Activated CD4-positive, alpha-beta T cell treated with anti-CD3 and anti-CD28 coated beads, Interleukin-2, amount 10 ng/mL, durations not matched to agents 24 days and 14 days (primary cell): ENCODE measurements around the gene PSD2. TPM values are rescaled to one million over a fixed set of nuclear protein-coding genes. Genes with fewer than 3 reads are reported as not detected.

ENCODE experiments used
- DNase-seq: peaks from one replicate; pipeline ENCODE4 v3.0.0; 2022
- H3K27ac Mint-ChIP-seq: one replicate; pipeline ENCODE4 v1.8.0; 2022; ENCODE audit warnings: mild to moderate bottlenecking, mixed read lengths
- H3K27me3 Mint-ChIP-seq: one replicate; pipeline ENCODE4 v1.8.0; 2022; ENCODE audit warnings: mixed read lengths
- H3K36me3 Mint-ChIP-seq: one replicate; pipeline ENCODE4 v1.8.0; 2022; ENCODE audit warnings: low read depth, mild to moderate bottlenecking, mixed read lengths
- H3K4me1 Mint-ChIP-seq: one replicate; pipeline ENCODE4 v1.8.0; 2021; ENCODE audit warnings: mixed read lengths
- H3K4me3 Mint-ChIP-seq: one replicate; pipeline ENCODE4 v1.8.0; 2022; ENCODE audit warnings: mild to moderate bottlenecking, moderate library complexity, mixed read lengths
- H3K9me3 Mint-ChIP-seq: one replicate; pipeline ENCODE4 v1.8.0; 2021; ENCODE audit warnings: mixed read lengths
- intact Hi-C: fragments of 100-400 bp; cut with micrococcal nuclease; formaldehyde crosslinking; loops from one replicate; pipeline ENCODE4 v1.15.1; 2023
- total RNA-seq: library from RNA; stranded (reverse); gene quantifications from 2 replicates; pipeline ENCODE4 v1.2.3, GENCODE V29; 2022

Gene PSD2
- total RNA-seq, 1 donor from 2014 or later = not detected

GRCh38 chr5:139850423-139851016 is 54.9 kb downstream of the PSD2 start:
- Mint-ChIP-seq H3K27ac (no peak overlapping the region), H3K4me3 (no peak overlapping the region), H3K9me3 (no peaks in the 10 kb centered on the region), H3K36me3 (no peaks in the 10 kb centered on the region), H3K4me1 (peaks cover 2% of the 10 kb centered on the region), H3K27me3 (peaks cover 35% of the 10 kb centered on the region)
- no peak for DNase-seq
- intact Hi-C loops = no loop called here

GRCh38 chr5:139851558-139851957 is 56.0 kb downstream of the PSD2 start:
- Mint-ChIP-seq H3K4me1 (peaks cover 2% of the 10 kb centered on the region), H3K27ac (no peak overlapping the region), H3K4me3 (no peak overlapping the region), H3K9me3 (no peaks in the 10 kb centered on the region), H3K36me3 (no peaks in the 10 kb centered on the region), H3K27me3 (peaks cover 25% of the 10 kb centered on the region)
- intact Hi-C loops = no loop called here
- no peak for DNase-seq

- Mint-ChIP-seq H3K36me3 (no peaks in the 10 kb centered on the region), H3K27ac (no peak overlapping the region), H3K9me3 (no peaks in the 10 kb centered on the region), H3K4me1 (no peaks in the 10 kb centered on the region), H3K4me3 (no peak overlapping the region), H3K27me3 (peaks cover 17% of the 10 kb centered on the region)
- intact Hi-C loops = no loop called here
- no peak for DNase-seq
Measured at GRCh38 chr5:139852696-139853095, 57.1 kb downstream of the PSD2 start.

- intact Hi-C loops = no loop called here
- no peak for DNase-seq
- Mint-ChIP-seq H3K9me3 (no peaks in the 10 kb centered on the region), H3K36me3 (no peaks in the 10 kb centered on the region), H3K4me1 (no peaks in the 10 kb centered on the region), H3K4me3 (no peak overlapping the region), H3K27ac (no peak overlapping the region), H3K27me3 (peaks cover 13% of the 10 kb centered on the region)
Measured at GRCh38 chr5:139854029-139854605, 58.5 kb downstream of the PSD2 start.

- intact Hi-C loops = no loop called here
- Mint-ChIP-seq H3K9me3 (no peaks in the 10 kb centered on the region), H3K36me3 (no peaks in the 10 kb centered on the region), H3K4me1 (no peaks in the 10 kb centered on the region), H3K4me3 (no peak overlapping the region), H3K27me3 (peaks cover 5% of the 10 kb centered on the region), H3K27ac (no peak overlapping the region)
- DNase-seq = no peak
Measured at GRCh38 chr5:139854953-139855352, 59.3 kb downstream of the PSD2 start.

- Mint-ChIP-seq H3K9me3 (no peaks in the 10 kb centered on the region), H3K4me3 (no peak overlapping the region), H3K27ac (no peak overlapping the region), H3K36me3 (no peaks in the 10 kb centered on the region), H3K27me3 (peaks cover 3% of the 10 kb centered on the region), H3K4me1 (no peaks in the 10 kb centered on the region)
- no peak for DNase-seq
- intact Hi-C loops = no loop called here
Measured at GRCh38 chr5:139855451-139855850, 59.8 kb downstream of the PSD2 start.

- DNase-seq = no peak
- no peak overlapping the region for H3K27ac Mint-ChIP-seq
- no peak overlapping the region for H3K4me3 Mint-ChIP-seq
- peaks cover 3% of the 10 kb centered on the region for H3K27me3 Mint-ChIP-seq
- no peaks in the 10 kb centered on the region for H3K36me3 Mint-ChIP-seq
- H3K4me1 Mint-ChIP-seq = no peaks in the 10 kb centered on the region
- H3K9me3 Mint-ChIP-seq = no peaks in the 10 kb centered on the region
- intact Hi-C loops = no loop called here
Measured at GRCh38 chr5:139855946-139856540, 60.4 kb downstream of the PSD2 start.

- intact Hi-C loops = no loop called here
Measured at GRCh38 chr5:139856714-139857113, 61.1 kb downstream of the PSD2 start.

GRCh38 chr5:139859013-139859412 is 63.4 kb downstream of the PSD2 start:
- Mint-ChIP-seq H3K27ac (no peak overlapping the region), H3K27me3 (peaks cover 3% of the 10 kb centered on the region), H3K4me3 (no peak overlapping the region), H3K4me1 (no peaks in the 10 kb centered on the region), H3K9me3 (no peaks in the 10 kb centered on the region), H3K36me3 (no peaks in the 10 kb centered on the region)
- DNase-seq = no peak
- intact Hi-C loops = no loop called here

More at GRCh38 chr5:139856714-139857113, 61.1 kb downstream of the PSD2 start:
- Mint-ChIP-seq H3K4me3 (no peak overlapping the region), H3K9me3 (no peaks in the 10 kb centered on the region), H3K27me3 (peaks cover 3% of the 10 kb centered on the region), H3K27ac (no peak overlapping the region), H3K4me1 (no peaks in the 10 kb centered on the region), H3K36me3 (no peaks in the 10 kb centered on the region)
- no peak for DNase-seq

- no peaks in the 10 kb centered on the region for H3K36me3 Mint-ChIP-seq
- H3K9me3 Mint-ChIP-seq = no peaks in the 10 kb centered on the region
- H3K4me3 Mint-ChIP-seq = no peak overlapping the region
- peaks cover 7% of the 10 kb centered on the region for H3K27me3 Mint-ChIP-seq
- DNase-seq = no peak
- no peaks in the 10 kb centered on the region for H3K4me1 Mint-ChIP-seq
- H3K27ac Mint-ChIP-seq = no peak overlapping the region
- intact Hi-C loops = no loop called here
Measured at GRCh38 chr5:139861021-139861888, 65.6 kb downstream of the PSD2 start.

GRCh38 chr5:139861889-139862207 is 66.2 kb downstream of the PSD2 start:
- Mint-ChIP-seq H3K27ac (no peak overlapping the region), H3K27me3 (peaks cover 10% of the 10 kb centered on the region), H3K36me3 (no peaks in the 10 kb centered on the region), H3K4me3 (no peak overlapping the region), H3K4me1 (no peaks in the 10 kb centered on the region), H3K9me3 (no peaks in the 10 kb centered on the region)
- intact Hi-C loops = no loop called here
- no peak for DNase-seq

GRCh38 chr5:139862313-139862712 is 66.7 kb downstream of the PSD2 start:
- Mint-ChIP-seq H3K9me3 (no peaks in the 10 kb centered on the region), H3K36me3 (no peaks in the 10 kb centered on the region), H3K27me3 (peaks cover 10% of the 10 kb centered on the region), H3K27ac (no peak overlapping the region), H3K4me3 (no peak overlapping the region), H3K4me1 (no peaks in the 10 kb centered on the region)
- no peak for DNase-seq
- intact Hi-C loops = no loop called here

GRCh38 chr5:139862803-139863202 is 67.2 kb downstream of the PSD2 start:
- Mint-ChIP-seq H3K36me3 (no peaks in the 10 kb centered on the region), H3K4me3 (no peak overlapping the region), H3K9me3 (no peaks in the 10 kb centered on the region), H3K4me1 (no peaks in the 10 kb centered on the region), H3K27ac (no peak overlapping the region), H3K27me3 (peaks cover 12% of the 10 kb centered on the region)
- no peak for DNase-seq
- intact Hi-C loops = no loop called here

GRCh38 chr5:139863361-139863760 is 67.8 kb downstream of the PSD2 start:
- no peak for DNase-seq
- no peak overlapping the region for H3K4me3 Mint-ChIP-seq
- intact Hi-C loops = no loop called here
- no peaks in the 10 kb centered on the region for H3K9me3 Mint-ChIP-seq
- H3K36me3 Mint-ChIP-seq = no peaks in the 10 kb centered on the region
- H3K4me1 Mint-ChIP-seq = no peaks in the 10 kb centered on the region
- H3K27me3 Mint-ChIP-seq = peaks cover 12% of the 10 kb centered on the region
- H3K27ac Mint-ChIP-seq = no peak overlapping the region
